Transverse colon (tissue), 4 donors: ENCODE results near the gene DRP2. TPM values are rescaled to one million over a fixed set of nuclear protein-coding genes. Genes with fewer than 3 reads are reported as not detected.
"Not testable (repeated sequence)": the region's sequence is repeated elsewhere in the genome, so short reads cannot be mapped to it uniquely, and the experiment has no call there.

Experiments
- DNase-seq: peaks from one replicate; pipeline ENCODE4 v3.0.0-alpha.2; 2019
- H3K27ac ChIP-seq, 4 donors: fragments of 200-600 bp; sonication (generic); 2 replicates each; pipeline ENCODE4 v1.5.1; 2016 to 2018; ENCODE audit warnings: inconsistent platforms in 4 of 4
- H3K27me3 ChIP-seq: fragments of 200-600 bp; sonication (generic); 2 replicates; pipeline ENCODE4 v1.5.1; 2017; ENCODE audit warnings: inconsistent platforms
- H3K36me3 ChIP-seq, 4 donors: fragments of 200-600 bp; sonication (generic); 2 replicates each; pipeline ENCODE4 v1.5.1; 2017 to 2019; ENCODE audit warnings: inconsistent platforms in 4 of 4
- H3K4me1 ChIP-seq, 4 donors: fragments of 200-600 bp; sonication (generic); 2 replicates each; pipeline ENCODE4 v1.5.1; 2017 to 2020; ENCODE audit warnings: inconsistent platforms in 4 of 4
- H3K4me3 ChIP-seq, 4 donors: fragments of 200-600 bp; sonication (generic); 1 replicate in 1 of 4; 2 replicates in 3 of 4; pipeline versions ENCODE4 v1.5.1 to v1.6.1; 2017 to 2019; ENCODE audit warnings: inconsistent platforms in 4 of 4
- H3K9me3 ChIP-seq, 2 donors: fragments of 200-600 bp; sonication (generic); 2 replicates each; pipeline ENCODE4 v1.5.1; 2017 to 2019; ENCODE audit warnings: inconsistent platforms in 2 of 2
- CTCF ChIP-seq, 5 experiments: fragments of 200-600 bp in 3 of 5; fragments of 450-650 bp in 2 of 5; sonication (generic) in 3 of 5; IDR thresholded peaks; 1 replicate in 2 of 5; 2 replicates in 3 of 5; pipeline ENCODE4 v1.5.1; 2016 to 2017; ENCODE audit warnings: antibody characterized with exemption in 5 of 5, inconsistent platforms in 3 of 5, mild to moderate bottlenecking in 2 of 5, moderate library complexity in 1 of 5
- EP300 ChIP-seq: sonication (generic); formaldehyde crosslinking; IDR thresholded peaks from one replicate; pipeline ENCODE4 v1.6.1; 2017; ENCODE audit warnings: antibody characterized with exemption, low read depth
- POLR2A ChIP-seq: fragments of 450-650 bp; IDR thresholded peaks from one replicate; pipeline ENCODE4 v1.6.1; 2016; ENCODE audit warnings: antibody characterized with exemption, mild to moderate bottlenecking, moderate library complexity
- POLR2AphosphoS5 ChIP-seq, 3 donors: sonication (generic); formaldehyde crosslinking; IDR thresholded peaks; one replicate each; pipeline ENCODE4 v1.6.1; 2016; ENCODE audit warnings: antibody characterized with exemption in 3 of 3
- WGBS, 2 donors: methylation state at CpG; one replicate each; pipeline ENCODE4 v1.1.5; 2018; ENCODE audit warnings: low coverage in 1 of 2; 5-methylcytosine and 5-hydroxymethylcytosine counted together
- in situ Hi-C, 4 donors: fragments of 200-750 bp; cut with MboI; loops; one replicate each; pipeline versions ENCODE4 v1.15.0 to v1.15.1; 2017; ENCODE audit warnings: low sequenced_read_pairs in 3 of 4, low pct_ligation_motif_present in 1 of 4, low pct_unique_long_range_greater_than_20kb in 1 of 4
- intact Hi-C: fragments of 100-400 bp; cut with DNase I; formaldehyde crosslinking; loops from one replicate; pipeline ENCODE4 v1.15.1; 2023; ENCODE audit warnings: low total_unique reads
- total RNA-seq, 4 donors: library from RNA; depleted of rRNA; stranded (reverse); fragments of >200 nt; gene quantifications; one replicate each; pipeline ENCODE4 v1.1.0, GENCODE V29; 2016

Gene DRP2
- total RNA-seq, 4 donors from 2014 or later = 0.20 to 1.5 (median 0.81) TPM

- Histone ChIP-seq H3K9me3 (no peaks in the 10 kb centered on the region), H3K4me1 (no peaks in the 10 kb centered on the region), H3K27ac (no peak overlapping the region), H3K27me3 (no peaks in the 10 kb centered on the region), H3K36me3 (no peaks in the 10 kb centered on the region), H3K4me3 (no peak overlapping the region)
- in situ Hi-C loops = no loop called here
- TF ChIP-seq POLR2AphosphoS5 (IDR thresholded peaks at IDR 0.05) (no peak), EP300 (no peak), CTCF (IDR thresholded peaks at IDR 0.05) (no peak)
- 87 to 100% methylated on average over 2 to 6 of the region's 6 CpGs for whole genome bisulfite sequencing, 2 donors
- intact Hi-C loops = no loop called here
- no peak for DNase-seq
These were observed 54.6 kb downstream of the DRP2 start for GRCh38 chrX:101274198-101274597.

- no peak for DNase-seq
- Histone ChIP-seq H3K27ac (no peak overlapping the region), H3K36me3 (no peaks in the 10 kb centered on the region), H3K27me3 (no peaks in the 10 kb centered on the region), H3K9me3 (no peaks in the 10 kb centered on the region), H3K4me3 (no peak overlapping the region), H3K4me1 (no peaks in the 10 kb centered on the region)
- 40 to 76% methylated on average over 1 to 2 of the region's 2 CpGs for WGBS, 2 donors
- intact Hi-C loops (no loop called here), in situ Hi-C loops (no loop called here)
- no peak for TF ChIP-seq EP300
- no peak for TF ChIP-seq CTCF (IDR thresholded peaks at IDR 0.05)
- no peak for TF ChIP-seq POLR2A
- no peak for TF ChIP-seq POLR2AphosphoS5 (IDR thresholded peaks at IDR 0.05)
These were observed 56.7 kb downstream of the DRP2 start for GRCh38 chrX:101276238-101276637.

GRCh38 chrX:101287402-101287801, 67.8 kb downstream of the DRP2 start:
- Histone ChIP-seq H3K27ac (no peak overlapping the region), H3K27me3 (peaks cover 6% of the 10 kb centered on the region), H3K36me3 (no peaks in the 10 kb centered on the region), H3K4me1 (no peaks in the 10 kb centered on the region), H3K4me3 (no peak overlapping the region), H3K9me3 (no peaks in the 10 kb centered on the region)
- in situ Hi-C loops = no loop called here
- WGBS, 2 donors = 0 to 4% methylated on average over 2 of the region's 2 CpGs
- intact Hi-C loops = no loop called here
- DNase-seq = no peak
- TF ChIP-seq POLR2A (no peak), CTCF (IDR thresholded peaks at IDR 0.05) (peak; percentile 41 to 56 (median 47)), POLR2AphosphoS5 (IDR thresholded peaks at IDR 0.05) (no peak), EP300 (no peak)

GRCh38 chrX:101290957-101291603, 71.5 kb downstream of the DRP2 start, which contains the start of gene TAF7L:
TAF7L (minus strand) TSS chrX:101291334; CDS start chrX:101287543, 3,791 bp downstream.
- Histone ChIP-seq H3K27ac (no peak within 1 kb of the TSS), H3K27me3 (peaks cover 6% of the 10 kb centered on the region), H3K4me1 (no peaks in the 10 kb centered on the region), H3K4me3 (peak within 1 kb of the TSS in 1 of 4 donors; percentile 40), H3K9me3 (no peaks in the 10 kb centered on the region), H3K36me3 (no peaks in the 10 kb centered on the region)
- no peak for TF ChIP-seq CTCF (IDR thresholded peaks at IDR 0.05)
- no peak for TF ChIP-seq POLR2A
- no peak for TF ChIP-seq EP300
- TF ChIP-seq POLR2AphosphoS5 (IDR thresholded peaks at IDR 0.05) = no peak
- WGBS, 2 donors = 68% methylated on average over 64 of the region's 75 CpGs; no CpG with 5 or more reads in 1 of the 2 donors
- DNase-seq = no peak
- in situ Hi-C loops (no loop called here), intact Hi-C loops (no loop called here)

GRCh38 chrX:101295603-101296002, 76.0 kb downstream of the DRP2 start:
- DNase-seq, H3K4me1 ChIP-seq, H3K27me3 ChIP-seq, H3K4me3 ChIP-seq, H3K36me3 ChIP-seq, intact Hi-C loops, H3K27ac ChIP-seq, H3K9me3 ChIP-seq, in situ Hi-C loops: not testable (repeated sequence)
- 95% methylated on average over 3 of the region's 3 CpGs; no CpG with 5 or more reads in 1 of the 2 donors for WGBS, 2 donors
